Neuronal stem cell (in vitro differentiated cells): ENCODE results near the gene MYH6.

Experiments used
- DNase-seq: peaks from one replicate; pipeline ENCODE4 v3.0.0-alpha.2; 2013; ENCODE audit warnings: low spot score
- H2AFZ ChIP-seq: one replicate; pipeline ENCODE4 v1.6.1; 2013; ENCODE audit warnings: mild to moderate bottlenecking, low read length, inconsistent platforms
- H2AK5ac ChIP-seq: 2 replicates; pipeline ENCODE4 v1.6.1; 2013; ENCODE audit warnings: low read depth, mild to moderate bottlenecking, inconsistent platforms, low read length, moderate library complexity, mixed read lengths
- H2BK120ac ChIP-seq: 2 replicates; pipeline ENCODE4 v1.6.1; 2013; ENCODE audit warnings: low read depth, mild to moderate bottlenecking, inconsistent platforms, low read length, moderate library complexity, mixed read lengths
- H2BK12ac ChIP-seq: one replicate; pipeline ENCODE4 v1.6.1; 2013; ENCODE audit warnings: low read length, inconsistent platforms
- H2BK15ac ChIP-seq: 2 replicates; pipeline ENCODE4 v1.6.1; 2013; ENCODE audit warnings: mild to moderate bottlenecking, low read length, inconsistent platforms, mixed read lengths
- H2BK5ac ChIP-seq: one replicate; pipeline ENCODE4 v1.6.1; 2013; ENCODE audit warnings: inconsistent platforms, mild to moderate bottlenecking, low read length, moderate library complexity
- H3K14ac ChIP-seq: one replicate; pipeline ENCODE4 v1.6.1; 2013; ENCODE audit warnings: low read length, inconsistent platforms
- H3K18ac ChIP-seq: 2 replicates; pipeline ENCODE4 v1.6.1; 2013; ENCODE audit warnings: low read length, inconsistent platforms
- H3K23ac ChIP-seq: 2 replicates; pipeline ENCODE4 v1.6.1; 2013; ENCODE audit warnings: low read depth, mild to moderate bottlenecking, mixed read lengths, low read length, inconsistent platforms; ENCODE audit not compliant: poor library complexity
- H3K27ac ChIP-seq: replicated peaks from 3 replicates; pipeline ENCODE4 v1.5.1; 2013; ENCODE audit warnings: low read length, inconsistent platforms
- H3K27me3 ChIP-seq, 3 experiments: 2 replicates each; pipeline ENCODE4 v1.6.1; 2013; ENCODE audit warnings: low read length in 3 of 3, mild to moderate bottlenecking in 2 of 3, inconsistent platforms in 1 of 3, low read depth in 1 of 3, mixed read lengths in 1 of 3, moderate library complexity in 1 of 3; ENCODE audit not compliant: control insufficient read depth in 3 of 3, insufficient read depth in 3 of 3
- H3K36me3 ChIP-seq, 2 donors: replicated peaks in 1 of 2; 2 replicates each; pipeline ENCODE4 v1.6.1; 2013; ENCODE audit warnings: low read length in 2 of 2; ENCODE audit not compliant: control insufficient read depth in 2 of 2, insufficient read depth in 2 of 2
- H3K4ac ChIP-seq: 2 replicates; pipeline ENCODE4 v1.6.1; 2013; ENCODE audit warnings: inconsistent platforms, mild to moderate bottlenecking, low read length, moderate library complexity
- H3K4me1 ChIP-seq, 2 donors: 1 replicate in 1 of 2; 2 replicates in 1 of 2; pipeline ENCODE4 v1.6.1; 2013; ENCODE audit warnings: low read length in 2 of 2, low read depth in 1 of 2; ENCODE audit not compliant: control insufficient read depth in 2 of 2, insufficient read depth in 1 of 2
- H3K4me2 ChIP-seq: one replicate; pipeline ENCODE4 v1.6.1; 2013; ENCODE audit warnings: mild to moderate bottlenecking, low read length, inconsistent platforms; ENCODE audit not compliant: insufficient read depth, poor library complexity, severe bottlenecking
- H3K4me3 ChIP-seq, 2 donors: 2 replicates each; pipeline ENCODE4 v1.5.1; 2013; ENCODE audit warnings: low read length in 2 of 2, mild to moderate bottlenecking in 2 of 2, inconsistent platforms in 1 of 2, moderate library complexity in 1 of 2
- H3K79me1 ChIP-seq: one replicate; pipeline ENCODE4 v1.6.1; 2013; ENCODE audit warnings: low read depth, mild to moderate bottlenecking, inconsistent platforms, low read length, moderate library complexity
- H3K9ac ChIP-seq: one replicate; pipeline ENCODE4 v1.6.1; 2013; ENCODE audit warnings: mild to moderate bottlenecking, low read depth, low read length, inconsistent platforms; ENCODE audit not compliant: poor library complexity
- H3K9me3 ChIP-seq, 2 donors: replicated peaks in 1 of 2; 2 replicates each; pipeline versions ENCODE3 to v1.6.1; 2013; ENCODE audit warnings: low read length in 2 of 2, mild to moderate bottlenecking in 2 of 2, inconsistent platforms in 1 of 2, low read depth in 1 of 2, mixed read lengths in 1 of 2, moderate library complexity in 1 of 2; ENCODE audit not compliant: control insufficient read depth in 2 of 2, insufficient read depth in 1 of 2
- H4K8ac ChIP-seq: one replicate; pipeline ENCODE4 v1.6.1; 2013; ENCODE audit warnings: low read depth, mild to moderate bottlenecking, inconsistent platforms, low read length, moderate library complexity
- H4K91ac ChIP-seq: one replicate; pipeline ENCODE4 v1.6.1; 2013; ENCODE audit warnings: low read length, low read depth, mild to moderate bottlenecking, inconsistent platforms; ENCODE audit not compliant: poor library complexity
- WGBS, 2 donors: extraction: QIAGEN DNeasy Blood & Tissue Kit; methylation state at CpG; one replicate each; pipeline ENCODE4 v1.1.7; 2013; ENCODE audit warnings: missing lambda C conversion rate in 2 of 2, mixed read lengths in 1 of 2; ENCODE audit not compliant: insufficient read length in 2 of 2, insufficient replicate concordance in 1 of 2; ENCODE audit errors: extremely low coverage in 2 of 2; 5-methylcytosine and 5-hydroxymethylcytosine counted together

MYH6 gene

DNA sequence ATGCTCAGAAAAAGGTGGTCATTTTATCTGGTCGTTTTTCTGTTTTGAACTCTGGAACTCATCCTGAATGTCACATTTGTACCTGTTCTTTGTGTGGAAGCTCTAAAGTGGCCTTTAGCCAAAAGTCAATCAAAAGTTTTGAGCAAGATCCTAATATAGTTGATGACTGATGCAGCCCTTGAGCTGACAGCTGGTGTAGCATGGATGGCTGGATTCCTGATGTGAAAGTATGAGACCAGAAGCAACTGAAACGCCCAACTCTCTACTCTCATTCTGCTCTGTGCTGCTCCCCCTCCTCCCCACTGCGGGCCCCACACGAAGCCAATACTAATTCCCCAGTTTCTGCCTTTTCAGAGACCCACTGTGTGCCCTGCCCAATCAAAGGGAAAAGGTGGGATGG is 37.7 kb upstream of the MYH6 start:
- Histone ChIP-seq H3K9ac (no peak overlapping the region), H3K14ac (no peak overlapping the region), H2AK5ac (no peak overlapping the region), H2BK12ac (no peak overlapping the region), H3K4me2 (no peak overlapping the region), H3K79me1 (no peaks in the 10 kb centered on the region), H2BK5ac (no peak overlapping the region), H2AFZ (no peak overlapping the region), H3K23ac (no peak overlapping the region), H2BK120ac (no peak overlapping the region), H3K4me3 (no peak overlapping the region), H3K4me1 (peaks cover 8 to 18% of the 10 kb centered on the region in 2 donors), H3K9me3 (no peaks in the 10 kb centered on the region), H3K4ac (no peak overlapping the region), H3K27me3 (peaks cover 0 to 19% (median 0%) of the 10 kb centered on the region in 3 experiments), H4K8ac (no peak overlapping the region), H3K36me3 (no peaks in the 10 kb centered on the region), H2BK15ac (no peak overlapping the region), H3K27ac (no peak overlapping the region), H3K18ac (no peak overlapping the region), H4K91ac (no peak overlapping the region)
- no peak for DNase-seq
- no CpG with 5 or more reads among the region's 4 CpGs for WGBS, 2 donors

GRCh38 chr14:23444314-23444713 is 36.2 kb upstream of the MYH6 start:
- no peak overlapping the region for H2AK5ac ChIP-seq
- H3K23ac ChIP-seq, result no peak overlapping the region
- WGBS, 2 donors, result no CpG with 5 or more reads among the region's 1 CpG
- H2BK120ac ChIP-seq, result no peak overlapping the region
- H3K36me3 ChIP-seq, result no peaks in the 10 kb centered on the region
- H3K4ac ChIP-seq, result no peak overlapping the region
- H3K4me3 ChIP-seq, result no peak overlapping the region
- no peak overlapping the region for H3K14ac ChIP-seq
- no peaks in the 10 kb centered on the region for H3K9me3 ChIP-seq
- H3K4me1 ChIP-seq, result peaks cover 9 to 20% of the 10 kb centered on the region in 2 donors
- H2BK12ac ChIP-seq, result no peak overlapping the region
- no peak overlapping the region for H3K9ac ChIP-seq
- H2BK5ac ChIP-seq, result no peak overlapping the region
- no peak for DNase-seq
- peaks cover 0 to 19% (median 0%) of the 10 kb centered on the region in 3 experiments for H3K27me3 ChIP-seq
- no peaks in the 10 kb centered on the region for H3K79me1 ChIP-seq
- no peak overlapping the region for H3K18ac ChIP-seq
- no peak overlapping the region for H2BK15ac ChIP-seq
- no peak overlapping the region for H4K8ac ChIP-seq
- H4K91ac ChIP-seq, result no peak overlapping the region
- no peak overlapping the region for H3K27ac ChIP-seq
- no peak overlapping the region for H3K4me2 ChIP-seq
- H2AFZ ChIP-seq, result no peak overlapping the region

DNA sequence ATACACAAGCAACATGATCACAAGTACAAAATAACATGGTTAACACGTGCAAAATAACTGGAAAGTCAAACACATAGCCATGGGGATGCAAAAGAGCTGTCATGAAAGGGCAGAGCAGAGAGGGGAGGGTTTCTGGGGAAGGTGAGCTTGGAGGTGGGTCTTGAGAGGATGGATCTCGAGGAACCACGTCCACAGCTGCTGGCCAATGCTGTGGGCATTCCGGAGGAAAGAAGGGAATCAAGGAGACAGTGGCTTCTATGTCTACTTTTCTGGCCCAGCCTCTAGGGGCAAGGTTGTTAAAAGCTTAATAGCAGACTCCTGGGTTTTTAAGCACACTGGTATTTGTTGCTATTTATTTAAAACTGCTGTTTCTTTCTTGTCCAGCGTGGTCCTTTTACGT is 35.8 kb upstream of the MYH6 start:
- no peak overlapping the region for H3K4ac ChIP-seq
- H3K14ac ChIP-seq, result no peak overlapping the region
- H4K91ac ChIP-seq, result no peak overlapping the region
- H3K79me1 ChIP-seq, result no peaks in the 10 kb centered on the region
- no peak overlapping the region for H2AFZ ChIP-seq
- no peaks in the 10 kb centered on the region for H3K9me3 ChIP-seq
- no peak overlapping the region for H2BK12ac ChIP-seq
- no peak overlapping the region for H2BK5ac ChIP-seq
- no peak overlapping the region for H3K18ac ChIP-seq
- H3K4me2 ChIP-seq, result no peak overlapping the region
- no peak overlapping the region for H2AK5ac ChIP-seq
- H3K27me3 ChIP-seq, result peaks cover 0 to 17% (median 0%) of the 10 kb centered on the region in 3 experiments
- H3K4me3 ChIP-seq, result no peak overlapping the region
- DNase-seq, result no peak
- H3K36me3 ChIP-seq, result no peaks in the 10 kb centered on the region
- H3K23ac ChIP-seq, result no peak overlapping the region
- H3K4me1 ChIP-seq, result peaks cover 13 to 25% of the 10 kb centered on the region in 2 donors
- H3K27ac ChIP-seq, result no peak overlapping the region
- no peak overlapping the region for H4K8ac ChIP-seq
- no peak overlapping the region for H2BK120ac ChIP-seq
- no peak overlapping the region for H2BK15ac ChIP-seq
- no peak overlapping the region for H3K9ac ChIP-seq
- no CpG with 5 or more reads among the region's 6 CpGs for WGBS, 2 donors

DNA sequence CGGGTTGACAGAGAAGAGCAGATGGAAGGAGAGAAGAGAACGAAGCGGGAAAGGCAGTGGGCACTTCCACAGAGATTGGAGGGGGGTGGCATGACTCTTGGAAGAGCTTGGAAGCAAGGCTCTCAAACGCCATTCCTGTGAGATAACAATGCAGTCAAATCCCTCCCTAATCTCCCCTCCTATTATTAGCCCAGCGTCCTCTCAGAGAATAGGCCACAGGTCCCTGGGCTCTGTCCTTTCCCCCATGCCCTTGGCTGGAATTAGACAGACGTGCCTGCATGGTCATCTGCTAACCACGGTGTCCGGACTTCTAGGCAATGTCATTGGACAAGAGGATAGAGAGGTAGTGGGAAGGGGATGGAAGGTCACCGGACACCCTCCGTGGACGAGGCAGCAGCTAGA is 35.3 kb upstream of the MYH6 start:
- no peak overlapping the region for H3K23ac ChIP-seq
- H3K9ac ChIP-seq, result no peak overlapping the region
- H2AFZ ChIP-seq, result peak overlapping the region; percentile 78
- no peak for DNase-seq
- H4K8ac ChIP-seq, result no peak overlapping the region
- H3K36me3 ChIP-seq, result no peaks in the 10 kb centered on the region
- no peak overlapping the region for H2BK12ac ChIP-seq
- no peak overlapping the region for H3K14ac ChIP-seq
- H3K4me1 ChIP-seq, result peaks cover 18 to 28% of the 10 kb centered on the region in 2 donors
- no peak overlapping the region for H4K91ac ChIP-seq
- no peak overlapping the region for H2AK5ac ChIP-seq
- H3K4me3 ChIP-seq, result no peak overlapping the region
- no peak overlapping the region for H3K18ac ChIP-seq
- no peak overlapping the region for H3K4me2 ChIP-seq
- H3K79me1 ChIP-seq, result no peaks in the 10 kb centered on the region
- no peak overlapping the region for H2BK120ac ChIP-seq
- H3K27me3 ChIP-seq, result peaks cover 0 to 15% (median 0%) of the 10 kb centered on the region in 3 experiments
- H2BK5ac ChIP-seq, result no peak overlapping the region
- H3K27ac ChIP-seq, result no peak overlapping the region
- peak overlapping the region; percentile 23 for H2BK15ac ChIP-seq
- no peak overlapping the region for H3K4ac ChIP-seq
- H3K9me3 ChIP-seq, result no peaks in the 10 kb centered on the region
- WGBS, 2 donors, result no CpG with 5 or more reads among the region's 11 CpGs
